Spinal cord (tissue), 10 donors: Measurements from ENCODE around the gene MED23. TPM values are rescaled to one million over a fixed set of nuclear protein-coding genes. Genes with fewer than 3 reads are reported as not detected.

Experiments
- DNase-seq, 6 donors: peaks; one replicate each; pipeline versions ENCODE4 v3.0.0 to v3.0.0-alpha.2; 2013 to 2015; ENCODE audit warnings: low spot score in 6 of 6, low read depth in 4 of 6
- H3K27ac ChIP-seq: one replicate; pipeline ENCODE4 v1.5.1; 2013; ENCODE audit warnings: low read depth, low read length, control low read depth
- H3K27me3 ChIP-seq: one replicate; pipeline ENCODE4 v1.6.1; 2013; ENCODE audit warnings: low read length; ENCODE audit not compliant: control insufficient read depth, insufficient read depth
- H3K36me3 ChIP-seq: one replicate; pipeline ENCODE4 v1.6.1; 2013; ENCODE audit warnings: low read length; ENCODE audit not compliant: control insufficient read depth, insufficient read depth
- H3K4me1 ChIP-seq: one replicate; pipeline ENCODE4 v1.6.1; 2013; ENCODE audit warnings: low read length; ENCODE audit not compliant: control insufficient read depth, insufficient read depth
- H3K4me3 ChIP-seq: one replicate; pipeline ENCODE4 v1.5.1; 2013; ENCODE audit warnings: low read depth, low read length, control low read depth
- H3K9me3 ChIP-seq: one replicate; pipeline ENCODE4 v1.6.1; 2013; ENCODE audit warnings: low read length; ENCODE audit not compliant: control insufficient read depth, insufficient read depth
- WGBS: methylation state at CpG from one replicate; pipeline ENCODE4 v1.1.5; 2013; ENCODE audit warnings: missing lambda C conversion rate; ENCODE audit not compliant: insufficient coverage; 5-methylcytosine and 5-hydroxymethylcytosine counted together
- polyA plus RNA-seq, 2 donors: library from polyadenylated mRNA; unstranded; fragments of 120-200 nt; gene quantifications; one replicate each; pipeline ENCODE4 v1.2.1, GENCODE V29; 2013; ENCODE audit not compliant: insufficient read length in 2 of 2
- total RNA-seq, 2 donors: library from RNA; depleted of rRNA in 1 of 2; stranded (reverse); fragments of 120-200 nt in 1 of 2; fragments of >200 nt in 1 of 2; gene quantifications; one replicate each; pipeline versions ENCODE4 v1.2.3 to v1.2.4, GENCODE V29; 2013 to 2014
- donor health status: healthy.

The MED23 gene
- total and polyA plus RNA-seq, 4 donors = 33.5 to 55.1 (median 37.1) TPM

DNA sequence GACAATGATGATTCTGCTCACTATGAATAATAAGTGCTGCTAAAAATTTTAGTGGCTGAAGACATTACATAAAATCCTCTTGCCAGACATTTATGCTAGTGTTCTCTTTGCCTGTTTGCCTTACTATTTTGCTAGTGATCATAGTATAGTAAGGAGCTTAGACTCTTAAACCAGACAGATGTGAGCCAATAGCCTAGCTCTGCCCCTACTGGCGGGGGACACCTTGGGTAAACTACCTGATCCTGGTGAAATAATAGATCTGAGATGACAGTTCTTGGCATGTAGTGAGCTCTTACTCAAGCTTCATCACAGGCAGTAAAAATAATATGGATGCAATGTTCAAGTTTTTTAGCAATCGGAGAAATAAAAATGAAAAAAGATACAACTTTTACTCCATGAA, 27.9 kb upstream of the MED23 start:
- Histone ChIP-seq H3K4me3 (no peak overlapping the region), H3K27me3 (no peaks in the 10 kb centered on the region), H3K9me3 (no peaks in the 10 kb centered on the region), H3K36me3 (no peaks in the 10 kb centered on the region), H3K4me1 (no peaks in the 10 kb centered on the region), H3K27ac (no peak overlapping the region)
- no CpG with 5 or more reads among the region's 2 CpGs for WGBS
- DNase-seq = no peak

DNA sequence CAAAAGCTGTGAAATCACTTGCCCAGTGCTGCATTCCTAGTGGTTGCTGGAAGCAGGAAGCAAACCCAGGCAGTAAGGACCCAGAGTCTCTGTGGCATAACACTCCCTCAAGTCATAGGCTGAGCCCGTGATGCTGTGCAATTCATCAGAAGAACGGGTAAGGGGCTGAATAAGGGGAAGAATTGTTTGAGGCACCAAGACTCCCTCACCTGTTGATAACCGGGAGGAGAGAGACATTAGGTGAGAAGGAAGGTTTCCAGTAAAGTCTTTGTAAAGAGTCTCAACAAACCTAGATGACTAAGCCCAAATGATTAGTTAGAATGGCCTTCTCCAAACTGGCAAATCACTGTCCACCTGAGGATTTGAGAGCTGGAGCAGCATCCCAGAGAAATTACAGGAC, 27.3 kb upstream of the MED23 start:
- Histone ChIP-seq H3K4me1 (no peaks in the 10 kb centered on the region), H3K27me3 (no peaks in the 10 kb centered on the region), H3K4me3 (no peak overlapping the region), H3K36me3 (no peaks in the 10 kb centered on the region), H3K27ac (no peak overlapping the region), H3K9me3 (no peaks in the 10 kb centered on the region)
- no peak for DNase-seq
- 100% methylated on average over 2 of the region's 3 CpGs for WGBS

DNA sequence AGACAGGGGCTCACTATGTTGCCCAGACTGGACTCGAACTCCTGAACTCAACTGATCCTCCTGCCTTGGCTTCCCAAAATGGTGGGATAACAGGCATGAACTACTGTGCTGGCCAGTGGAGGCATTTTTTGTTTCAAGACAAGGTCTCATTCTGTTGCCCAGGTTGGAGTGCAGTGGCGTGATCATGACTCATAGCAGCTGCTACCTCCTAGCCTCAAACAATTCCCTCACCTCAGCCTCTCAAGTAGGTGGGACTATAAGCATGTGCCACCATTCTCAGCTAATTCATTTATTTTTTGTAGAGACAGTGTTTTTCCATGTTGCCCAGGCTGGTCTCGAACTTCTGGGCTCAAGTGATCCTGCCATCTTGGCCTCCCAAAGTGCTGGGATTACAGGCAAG, 26.3 kb upstream of the MED23 start:
- Histone ChIP-seq H3K9me3 (no peaks in the 10 kb centered on the region), H3K27me3 (no peaks in the 10 kb centered on the region), H3K4me1 (no peaks in the 10 kb centered on the region), H3K27ac (no peak overlapping the region), H3K36me3 (no peaks in the 10 kb centered on the region), H3K4me3 (no peak overlapping the region)
- no peak for DNase-seq
- WGBS = 86% methylated on average over 1 of the region's 3 CpGs

DNA sequence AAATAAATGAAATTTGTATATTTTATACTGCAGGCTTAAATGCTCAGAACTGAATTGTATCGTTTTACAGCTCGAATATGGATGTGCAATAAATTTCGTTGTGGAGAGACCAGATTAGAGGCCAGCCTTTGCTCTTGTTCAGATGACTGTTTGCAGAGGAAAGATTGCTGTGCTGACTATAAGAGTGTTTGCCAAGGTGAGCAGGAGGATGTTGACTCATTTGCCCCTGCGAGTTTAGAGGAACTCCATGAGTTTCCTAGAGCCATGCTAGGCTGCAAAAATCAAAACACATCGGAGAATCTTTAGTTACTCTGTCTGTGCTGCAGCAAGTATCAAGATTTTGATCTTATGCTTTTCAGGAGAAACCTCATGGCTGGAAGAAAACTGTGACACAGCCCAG, 24.4 kb upstream of the MED23 start:
- DNase-seq = no peak
- WGBS = 91% methylated on average over 5 of the region's 5 CpGs
- Histone ChIP-seq H3K4me1 (no peaks in the 10 kb centered on the region), H3K36me3 (no peaks in the 10 kb centered on the region), H3K27ac (no peak overlapping the region), H3K27me3 (no peaks in the 10 kb centered on the region), H3K9me3 (no peaks in the 10 kb centered on the region), H3K4me3 (no peak overlapping the region)

DNA sequence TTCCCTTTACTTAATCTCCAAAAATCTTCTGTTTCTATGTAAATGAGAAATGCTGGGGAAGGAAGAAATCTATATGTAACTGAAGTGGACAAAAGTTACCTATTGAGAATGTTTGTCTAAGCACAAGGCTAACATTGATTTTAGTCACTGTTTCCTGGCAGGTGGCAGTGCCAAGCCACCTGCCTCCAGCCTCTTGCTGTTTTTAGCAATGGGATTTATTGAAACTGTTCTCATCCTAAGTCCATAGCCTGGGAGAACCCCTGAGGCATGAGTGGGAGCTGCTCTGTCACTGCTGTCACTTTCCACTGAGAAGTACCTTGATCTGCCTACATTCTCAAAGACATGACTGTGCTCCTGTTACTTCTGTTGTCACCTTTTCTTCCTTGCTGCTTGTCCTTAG, 23.7 kb upstream of the MED23 start:
- Histone ChIP-seq H3K4me1 (no peaks in the 10 kb centered on the region), H3K9me3 (no peaks in the 10 kb centered on the region), H3K27ac (no peak overlapping the region), H3K4me3 (no peak overlapping the region), H3K36me3 (no peaks in the 10 kb centered on the region), H3K27me3 (no peaks in the 10 kb centered on the region)
- no peak for DNase-seq

GRCh38 chr6:131646249-131646670, 18.2 kb upstream of the MED23 start:
- Histone ChIP-seq H3K4me1 (no peaks in the 10 kb centered on the region), H3K27me3 (no peaks in the 10 kb centered on the region)

GRCh38 chr6:131645846-131646245, 17.8 kb upstream of the MED23 start:
- Histone ChIP-seq H3K9me3 (no peaks in the 10 kb centered on the region), H3K4me3 (no peak overlapping the region), H3K36me3 (no peaks in the 10 kb centered on the region), H3K27me3 (no peaks in the 10 kb centered on the region), H3K27ac (no peak overlapping the region), H3K4me1 (no peaks in the 10 kb centered on the region)
- no CpG with 5 or more reads among the region's 2 CpGs for WGBS
- no peak for DNase-seq

More at GRCh38 chr6:131646249-131646670, 18.2 kb upstream of the MED23 start:
- H3K27ac ChIP-seq = no peak overlapping the region
- no peaks in the 10 kb centered on the region for H3K9me3 ChIP-seq
- H3K36me3 ChIP-seq = no peaks in the 10 kb centered on the region
- H3K4me3 ChIP-seq = no peak overlapping the region
- no peak for DNase-seq

DNA sequence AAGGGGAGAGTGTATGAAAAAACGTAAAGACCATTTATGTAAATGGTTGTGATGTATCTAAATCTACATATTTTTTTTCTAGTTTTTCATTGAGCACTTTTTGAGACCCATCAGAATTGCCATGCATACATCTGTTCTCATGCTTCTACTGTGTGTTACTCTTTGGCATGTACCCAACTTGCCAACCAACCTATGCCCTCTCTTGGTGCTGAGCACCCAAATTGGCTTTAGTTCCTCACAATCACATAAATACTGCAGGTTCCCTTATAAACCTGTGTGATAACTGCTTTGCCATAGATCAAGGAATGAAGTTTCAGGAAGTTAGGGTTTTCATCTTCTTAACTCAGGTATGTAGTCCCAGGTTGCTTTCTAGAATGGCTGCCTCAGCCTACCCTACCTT, 16.9 kb upstream of the MED23 start:
- H3K4me3 ChIP-seq = no peak overlapping the region
- no peaks in the 10 kb centered on the region for H3K27me3 ChIP-seq
- no peaks in the 10 kb centered on the region for H3K4me1 ChIP-seq
- no CpG with 5 or more reads among the region's 1 CpG for WGBS
- DNase-seq = no peak
- no peak overlapping the region for H3K27ac ChIP-seq
- no peaks in the 10 kb centered on the region for H3K9me3 ChIP-seq
- H3K36me3 ChIP-seq = no peaks in the 10 kb centered on the region

DNA sequence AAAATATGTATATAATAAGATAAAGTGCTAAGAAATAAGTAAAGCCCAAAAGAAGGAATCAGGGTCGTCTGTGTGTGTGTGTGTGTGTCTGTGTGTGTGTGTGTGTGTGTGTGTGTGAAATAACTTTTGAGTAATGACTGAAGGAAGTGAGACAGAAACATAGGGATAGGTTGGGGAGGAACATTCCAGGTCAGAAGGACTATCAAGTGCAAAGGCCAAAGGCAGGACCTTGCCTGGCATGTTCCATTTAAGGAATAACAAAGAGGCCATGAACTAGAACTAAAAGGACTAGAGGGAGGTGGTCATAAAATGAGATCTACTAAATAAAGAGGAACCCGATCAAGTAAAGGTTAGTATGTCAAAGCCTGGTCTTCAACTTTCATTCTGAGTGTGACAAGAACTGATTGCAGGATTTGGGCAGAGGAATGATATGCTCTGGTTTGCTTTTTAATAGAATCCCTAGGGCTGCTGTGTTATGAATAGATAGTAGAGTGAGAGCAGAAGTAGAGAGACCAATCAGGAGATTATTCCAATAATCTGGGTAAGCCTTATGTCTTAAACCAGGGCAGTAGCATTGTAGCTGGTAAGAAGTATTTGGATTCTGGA, 15.9 kb upstream of the MED23 start:
- Histone ChIP-seq H3K27ac (no peak overlapping the region), H3K4me3 (no peak overlapping the region), H3K27me3 (no peaks in the 10 kb centered on the region), H3K4me1 (no peaks in the 10 kb centered on the region), H3K36me3 (no peaks in the 10 kb centered on the region), H3K9me3 (no peaks in the 10 kb centered on the region)
- no peak for DNase-seq
- 31% methylated on average over 2 of the region's 2 CpGs for WGBS

DNA sequence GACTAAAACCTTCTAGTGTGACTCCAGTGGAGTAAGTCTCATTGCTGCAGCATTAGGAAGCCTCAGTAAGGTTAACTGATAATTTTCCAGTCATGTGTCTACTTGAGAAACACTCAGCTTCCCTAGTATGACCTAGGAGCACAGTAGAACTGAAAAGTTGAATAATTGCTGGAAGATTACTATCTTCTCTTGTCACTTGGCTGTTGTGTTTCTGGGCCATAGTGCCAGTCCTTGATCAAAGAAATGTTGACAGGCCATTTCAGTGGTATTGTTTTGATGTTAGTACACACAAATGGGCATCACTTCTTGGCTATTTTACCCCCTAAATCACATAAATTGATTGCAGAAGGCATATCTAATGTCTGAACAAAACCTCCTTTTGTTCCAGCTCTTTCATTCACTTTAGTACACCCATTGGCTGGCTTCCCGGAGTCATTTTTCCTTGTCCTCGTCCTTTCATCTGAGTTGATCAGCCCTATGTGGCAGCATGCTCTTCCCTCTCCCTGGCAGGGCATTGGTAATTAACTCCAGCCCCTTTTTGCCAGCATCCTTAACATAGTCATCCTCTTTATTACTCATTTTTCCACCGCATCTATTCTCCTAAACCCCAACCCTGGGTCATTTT, 15.1 kb upstream of the MED23 start:
- 24% methylated on average over 3 of the region's 3 CpGs for WGBS
- H3K27ac ChIP-seq = no peak overlapping the region
- DNase-seq = peak in 5 of 6 donors; percentile 74 to 93 (median 83)

More for the DNA sequence above, 15.1 kb upstream of the MED23 start:
- no peaks in the 10 kb centered on the region for H3K27me3 ChIP-seq
- H3K9me3 ChIP-seq = no peaks in the 10 kb centered on the region
- H3K36me3 ChIP-seq = no peaks in the 10 kb centered on the region
- no peaks in the 10 kb centered on the region for H3K4me1 ChIP-seq
- H3K4me3 ChIP-seq = no peak overlapping the region
